ENCODE measurements around the gene LRRN2. TPM values are rescaled to one million over a fixed set of nuclear protein-coding genes. Genes with fewer than 3 reads are reported as not detected.
"Not testable (repeated sequence)": the region's sequence is repeated elsewhere in the genome, so short reads cannot be mapped to it uniquely, and the experiment has no call there.

Gene LRRN2
- total and polyA plus RNA-seq, 2 of the 8 experiments (the other 6 are each of a cell fraction or from before 2014, with no cell fraction given): 1.8 to 2.3 TPM

GRCh38 chr1:204570021-204570420, 115.5 kb downstream of the LRRN2 start:
- H3K18ac ChIP-seq (ENCODE audit: extremely low read depth, low read length); H3K36me3 ChIP-seq (ENCODE audit: control insufficient read depth in 2 of 4, insufficient read depth in 4 of 4, low read length in 3 of 4); H2AK5ac ChIP-seq (ENCODE audit: low read depth, low read length); H3K4me3 ChIP-seq (ENCODE audit: extremely low read depth in 1 of 4, insufficient read depth in 2 of 4, low read depth in 3 of 4, low read length in 4 of 4); H4K91ac ChIP-seq (replicated peaks; ENCODE audit: insufficient read length, low read length); H2BK20ac ChIP-seq (ENCODE audit: low read length); H3K79me1 ChIP-seq (ENCODE audit: low read depth, low read length); H2AFZ ChIP-seq (ENCODE audit: low read length); H3K14ac ChIP-seq (ENCODE audit: insufficient read length); H3K9ac ChIP-seq (replicated peaks in 1 of 4; ENCODE audit: extremely low read depth in 1 of 4, low read depth in 3 of 4, low read length in 3 of 4); H3K27me3 ChIP-seq (replicated peaks in 1 of 4; ENCODE audit: control insufficient read depth in 3 of 4, extremely low read depth in 1 of 4, insufficient read depth in 3 of 4, low read length in 3 of 4); H3K9me3 ChIP-seq (ENCODE audit: insufficient read depth in 2 of 2, low read depth in 1 of 2, low read length in 1 of 2); H2BK15ac ChIP-seq (ENCODE audit: low read length); H4K5ac ChIP-seq (ENCODE audit: insufficient read length, low read depth, low read length); H3K79me2 ChIP-seq (ENCODE audit: control insufficient read depth in 1 of 2, insufficient read depth in 2 of 2, low read length in 2 of 2); H3K23ac ChIP-seq (ENCODE audit: insufficient read length); H3K4ac ChIP-seq (replicated peaks; ENCODE audit: insufficient read length, low read depth, low read length); H2BK12ac ChIP-seq (ENCODE audit: low read depth, low read length); H2BK5ac ChIP-seq (ENCODE audit: low read depth, low read length); POLR2A ChIA-PET (ENCODE audit: partially characterized antibody); FAIRE-seq; H2BK120ac ChIP-seq (replicated peaks; ENCODE audit: low read depth, low read length); DNase-seq (ENCODE audit: low read depth in 1 of 2, low spot score in 2 of 2); H3K27ac ChIP-seq (ENCODE audit: low read depth, low read length); H3K23me2 ChIP-seq (ENCODE audit: low read depth, low read length); H4K20me1 ChIP-seq (replicated peaks in 1 of 2; ENCODE audit: control insufficient read depth in 1 of 2, insufficient read depth in 2 of 2, low read length in 2 of 2); H3K4me2 ChIP-seq (ENCODE audit: insufficient read depth in 1 of 2, low read depth in 2 of 2, low read length in 2 of 2); H3K56ac ChIP-seq (replicated peaks; ENCODE audit: insufficient read length, low read depth, low read length); H4K8ac ChIP-seq (ENCODE audit: extremely low read depth, insufficient read depth, low read length): not testable (repeated sequence)
- peaks cover 15 to 44% (median 31%) of the 10 kb centered on the region in 4 experiments for H3K4me1 ChIP-seq (replicated peaks in 1 of 4; ENCODE audit: control insufficient read depth in 3 of 4, insufficient read depth in 4 of 4, low read length in 3 of 4)
- 59% methylated on average over 3 of the region's 3 CpGs; no CpG with 5 or more reads in 1 of the 2 experiments for WGBS, 2 experiments (ENCODE audit: extremely low coverage in 1 of 2, insufficient coverage in 1 of 2, insufficient read length in 1 of 2, insufficient replicate concordance in 2 of 2, low coverage in 1 of 2, low lambda C conversion rate in 2 of 2, missing lambda C conversion rate in 1 of 2)
- CTCF ChIA-PET (ENCODE audit: partially characterized antibody): interaction anchor here (0.9 to 28.0 kb wide), 2 partner anchors 29 to 238 kb away, joined by 3 to 397 read pairs; no protein-coding TSS in a partner anchor
